ENCODE data around the gene TSACC. TPM values are rescaled to one million over a fixed set of nuclear protein-coding genes. Genes with fewer than 3 reads are reported as not detected.
"Not testable (repeated sequence)": the region's sequence is repeated elsewhere in the genome, so short reads cannot be mapped to it uniquely, and the experiment has no call there.

The TSACC gene
- total RNA-seq, 2 experiments from 2014 or later, result not detected

- H3K9me3 Mint-ChIP-seq, result no peaks in the 10 kb centered on the region
- DNase-seq, result peak in 4 of 14 experiments; percentile 25 to 52 (median 39)
- ChIA-PET CTCF (interaction anchor here (1.0 to 1.1 kb wide), 2 partner anchors 14 to 95 kb away, joined by 3 read pairs; no protein-coding TSS in a partner anchor), POLR2A (interaction anchor here (1.1 kb wide), 1 partner anchor 37 kb away, joined by 3 read pairs; the partner anchor contains the start of gene SMG5)
- Histone ChIP-seq H3K27ac (ENCODE audit: low read depth in 1 of 2, low read length in 2 of 2) (no peak overlapping the region), H3K9me3 (ENCODE audit: control insufficient read depth in 1 of 2, insufficient read depth in 1 of 2, low read length in 2 of 2) (no peaks in the 10 kb centered on the region), H3K36me3 (ENCODE audit: insufficient read depth, low read length) (peaks cover 85% of the 10 kb centered on the region), H3K4me1 (ENCODE audit: insufficient read depth, low read length) (no peaks in the 10 kb centered on the region), H3K27me3 (ENCODE audit: control insufficient read depth in 1 of 2, insufficient read depth in 2 of 2, low read length in 2 of 2) (no peaks in the 10 kb centered on the region), H3K4me3 (ENCODE audit: low read length) (no peak overlapping the region)
- no peak overlapping the region for H3K4me3 Mint-ChIP-seq
- TF ChIP-seq, protein P1, sequence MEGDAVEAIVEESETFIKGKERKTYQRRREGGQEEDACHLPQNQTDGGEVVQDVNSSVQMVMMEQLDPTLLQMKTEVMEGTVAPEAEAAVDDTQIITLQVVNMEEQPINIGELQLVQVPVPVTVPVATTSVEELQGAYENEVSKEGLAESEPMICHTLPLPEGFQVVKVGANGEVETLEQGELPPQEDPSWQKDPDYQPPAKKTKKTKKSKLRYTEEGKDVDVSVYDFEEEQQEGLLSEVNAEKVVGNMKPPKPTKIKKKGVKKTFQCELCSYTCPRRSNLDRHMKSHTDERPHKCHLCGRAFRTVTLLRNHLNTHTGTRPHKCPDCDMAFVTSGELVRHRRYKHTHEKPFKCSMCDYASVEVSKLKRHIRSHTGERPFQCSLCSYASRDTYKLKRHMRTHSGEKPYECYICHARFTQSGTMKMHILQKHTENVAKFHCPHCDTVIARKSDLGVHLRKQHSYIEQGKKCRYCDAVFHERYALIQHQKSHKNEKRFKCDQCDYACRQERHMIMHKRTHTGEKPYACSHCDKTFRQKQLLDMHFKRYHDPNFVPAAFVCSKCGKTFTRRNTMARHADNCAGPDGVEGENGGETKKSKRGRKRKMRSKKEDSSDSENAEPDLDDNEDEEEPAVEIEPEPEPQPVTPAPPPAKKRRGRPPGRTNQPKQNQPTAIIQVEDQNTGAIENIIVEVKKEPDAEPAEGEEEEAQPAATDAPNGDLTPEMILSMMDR (IDR thresholded peaks at IDR 0.05), result peak; percentile 56
- no peak for ATAC-seq (ENCODE audit: poor library complexity)
- no peaks in the 10 kb centered on the region for H3K27me3 Mint-ChIP-seq
- H3K4me1 Mint-ChIP-seq (ENCODE audit: low read depth), result no peaks in the 10 kb centered on the region
- H3K36me3 Mint-ChIP-seq (ENCODE audit: low read depth), result peaks cover 89% of the 10 kb centered on the region
- no peak overlapping the region for H3K27ac Mint-ChIP-seq
- intact Hi-C loops (cut with DNase I, micrococcal nuclease), result loop anchor here (1.0 to 5.0 kb wide), 3 partner anchors 173 to 227 kb away; no protein-coding TSS in a partner anchor
These were observed 18.7 kb upstream of the TSACC start for GRCh38 chr1:156319664-156320063.

DNA sequence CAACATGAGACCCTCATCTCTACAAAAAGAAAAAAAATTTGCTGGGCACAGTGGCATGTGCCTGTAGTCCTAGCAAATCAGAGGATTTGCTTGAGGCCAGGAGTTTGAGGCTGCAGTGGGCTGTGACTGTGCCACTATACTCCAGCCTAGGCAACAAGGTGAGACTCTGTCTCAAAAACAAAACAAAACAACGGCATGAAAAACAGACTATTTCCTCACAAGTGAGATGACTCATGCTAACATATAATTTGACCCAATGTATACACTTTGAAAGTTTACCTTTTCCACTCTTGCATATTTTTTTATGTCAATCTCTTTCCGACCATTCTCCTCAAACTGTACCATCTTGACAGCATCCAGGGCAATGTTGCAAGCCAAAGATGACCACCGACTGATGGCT is 17.8 kb upstream of the TSACC start:
- DNase-seq (no peak), ATAC-seq (ENCODE audit: poor library complexity) (no peak)
- Histone ChIP-seq H3K36me3 (ENCODE audit: insufficient read depth, low read length) (peaks cover 84% of the 10 kb centered on the region), H3K27ac (ENCODE audit: low read depth in 1 of 2, low read length in 2 of 2) (no peak overlapping the region), H3K27me3 (ENCODE audit: control insufficient read depth in 1 of 2, insufficient read depth in 2 of 2, low read length in 2 of 2) (no peaks in the 10 kb centered on the region), H3K4me1 (ENCODE audit: insufficient read depth, low read length) (no peaks in the 10 kb centered on the region), H3K9me3 (ENCODE audit: control insufficient read depth in 1 of 2, insufficient read depth in 1 of 2, low read length in 2 of 2) (no peaks in the 10 kb centered on the region), H3K4me3 (ENCODE audit: low read length) (no peak overlapping the region)
- no peak overlapping the region for H3K4me3 Mint-ChIP-seq
- TF ChIP-seq, protein P1 (IDR thresholded peaks at IDR 0.05), result no peak
- intact Hi-C loops (cut with DNase I, micrococcal nuclease), result no loop called here
- H3K27ac Mint-ChIP-seq, result no peak overlapping the region
- no peaks in the 10 kb centered on the region for H3K9me3 Mint-ChIP-seq
- no peaks in the 10 kb centered on the region for H3K27me3 Mint-ChIP-seq
- H3K36me3 Mint-ChIP-seq (ENCODE audit: low read depth), result peaks cover 90% of the 10 kb centered on the region
- POLR2A ChIA-PET, result interaction anchor here (0.6 kb wide), 1 partner anchor 38 kb away, joined by 3 read pairs; the partner anchor contains the start of gene SMG5
- H3K4me1 Mint-ChIP-seq (ENCODE audit: low read depth), result no peaks in the 10 kb centered on the region
- CTCF ChIA-PET, result interaction anchor here (0.6 kb wide), 1 partner anchor 21 kb away, joined by 3 read pairs; no protein-coding TSS in a partner anchor

DNA sequence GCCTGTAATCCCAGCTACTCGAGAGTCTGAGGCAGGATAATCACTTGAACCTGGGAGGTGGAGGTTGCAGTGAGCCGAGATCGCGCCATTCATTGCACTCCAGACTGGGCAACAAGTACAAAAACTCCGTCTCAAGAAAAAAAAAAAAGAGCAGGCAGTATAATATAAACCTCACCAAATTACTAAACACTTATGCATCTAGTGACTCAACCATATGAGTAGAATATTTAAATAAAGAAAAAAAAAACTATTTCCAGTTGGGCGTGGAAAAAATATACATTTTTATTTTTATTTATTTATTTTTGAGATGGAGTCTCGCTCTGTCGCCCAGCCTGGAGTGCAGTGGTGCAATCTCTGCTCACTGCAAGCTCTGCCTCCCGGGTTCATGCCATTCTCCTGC is 15.1 kb upstream of the TSACC start:
- CTCF ChIA-PET, result not testable (repeated sequence)
- H3K36me3 ChIP-seq (ENCODE audit: insufficient read depth, low read length), result peaks cover 60% of the 10 kb centered on the region

DNA sequence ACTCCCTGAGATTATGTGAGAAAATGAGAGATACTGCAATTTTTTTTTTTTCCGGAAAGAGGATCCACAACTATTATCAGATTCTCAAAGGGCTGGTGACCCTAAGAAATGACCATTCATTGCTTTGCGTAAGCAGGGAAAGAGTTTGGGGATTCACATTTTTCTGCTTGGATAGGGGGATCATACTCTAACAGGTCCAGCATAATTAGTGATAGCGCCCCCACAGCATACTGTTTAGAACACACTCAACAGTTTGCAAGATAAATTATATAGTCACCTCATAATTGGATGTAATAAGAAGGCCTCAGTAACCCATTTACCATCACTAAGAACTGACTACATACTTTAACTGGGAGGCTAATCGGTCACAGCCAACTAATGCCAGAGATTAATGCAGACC is 2.1 kb upstream of the TSACC start:
- Mint-ChIP-seq H3K9me3 (no peaks in the 10 kb centered on the region), H3K4me1 (ENCODE audit: low read depth) (peaks cover 41% of the 10 kb centered on the region), H3K27me3 (no peaks in the 10 kb centered on the region), H3K4me3 (peak overlapping the region; percentile 87), H3K36me3 (ENCODE audit: low read depth) (peaks cover 59% of the 10 kb centered on the region), H3K27ac (peak overlapping the region; percentile 31)
- TF ChIP-seq, protein P1 (IDR thresholded peaks at IDR 0.05), result no peak
- Histone ChIP-seq H3K9me3 (ENCODE audit: control insufficient read depth in 1 of 2, insufficient read depth in 1 of 2, low read length in 2 of 2) (no peaks in the 10 kb centered on the region), H3K4me3 (ENCODE audit: low read length) (no peak overlapping the region), H3K27me3 (ENCODE audit: control insufficient read depth in 1 of 2, insufficient read depth in 2 of 2, low read length in 2 of 2) (no peaks in the 10 kb centered on the region), H3K4me1 (ENCODE audit: insufficient read depth, low read length) (peaks cover 23% of the 10 kb centered on the region), H3K27ac (ENCODE audit: low read depth in 1 of 2, low read length in 2 of 2) (no peak overlapping the region), H3K36me3 (ENCODE audit: insufficient read depth, low read length) (peaks cover 43% of the 10 kb centered on the region)
- intact Hi-C loops (cut with DNase I, micrococcal nuclease), result loop anchor here in 1 of 2 experiments (5.0 kb wide), 2 partner anchors 124 to 144 kb away; partner anchors contain the start of genes PMF1 and SLC25A44
- DNase-seq (peak in 2 of 14 experiments; percentile 14 to 21), ATAC-seq (ENCODE audit: poor library complexity) (no peak)
- CTCF ChIA-PET, result no interaction called here
- POLR2A ChIA-PET, result no interaction called here

More for the DNA sequence above, 15.1 kb upstream of the TSACC start:
- H3K27ac ChIP-seq (ENCODE audit: low read depth in 1 of 2, low read length in 2 of 2); H3K9me3 ChIP-seq (ENCODE audit: control insufficient read depth in 1 of 2, insufficient read depth in 1 of 2, low read length in 2 of 2); H3K27me3 Mint-ChIP-seq; DNase-seq; intact Hi-C loops (cut with DNase I, micrococcal nuclease); H3K27me3 ChIP-seq (ENCODE audit: control insufficient read depth in 1 of 2, insufficient read depth in 2 of 2, low read length in 2 of 2); H3K9me3 Mint-ChIP-seq; ATAC-seq (ENCODE audit: poor library complexity); H3K4me1 ChIP-seq (ENCODE audit: insufficient read depth, low read length); POLR2A ChIA-PET; H3K4me1 Mint-ChIP-seq (ENCODE audit: low read depth); H3K4me3 ChIP-seq (ENCODE audit: low read length); H3K4me3 Mint-ChIP-seq; H3K27ac Mint-ChIP-seq: not testable (repeated sequence)
- H3K36me3 Mint-ChIP-seq (ENCODE audit: low read depth), result peaks cover 74% of the 10 kb centered on the region
